Caco-2 (cell line): ENCODE measurements around the gene MICU1. TPM values are rescaled to one million over a fixed set of nuclear protein-coding genes. Genes with fewer than 3 reads are reported as not detected.
A peak's percentile ranks its signal among the peaks of the same experiment; 100 is the strongest.
"Not testable (repeated sequence)": the region's sequence is repeated elsewhere in the genome, so short reads cannot be mapped to it uniquely, and the experiment has no call there.

Experiments used
- BruUV-seq: library from RNA; stranded (reverse); fragments of 400-500 nt; replicated peaks from 2 replicates; lab custom pipeline; 2021; lab: Mats Ljungman, UMichigan
- CTCF ChIA-PET: fragments of 300-600 bp; sonication (Branson Sonifier 250); formaldehyde crosslinking; loops from one replicate; lab custom pipeline; 2022; ENCODE audit warnings: antibody characterized with exemption; lab: Charles Lee
- POLR2A ChIA-PET: fragments of 300-600 bp; sonication (Branson Sonifier 250); formaldehyde crosslinking; loops from one replicate; lab custom pipeline; 2022; ENCODE audit warnings: antibody characterized with exemption; lab: Charles Lee
- DNase-seq, 2 experiments: peaks; one replicate each; pipeline versions ENCODE4 v3.0.0 to v3.0.0-alpha.2; 2020 to 2022
- H3K27me3 ChIP-seq: replicated peaks from 2 replicates; pipeline ENCODE4 v1.6.0; 2011; ENCODE audit warnings: low read length; ENCODE audit not compliant: control insufficient read depth, insufficient read depth
- H3K36me3 ChIP-seq: 2 replicates; pipeline ENCODE4 v1.5.1; 2011; ENCODE audit warnings: low read length; ENCODE audit not compliant: control insufficient read depth, insufficient read depth
- H3K4me1 ChIP-seq: fragments of 250-450 bp; sonication (Bioruptor Pico); 2 replicates; pipeline ENCODE4 v1.5.1; 2020; ENCODE audit warnings: mild to moderate bottlenecking
- H3K4me3 ChIP-seq: 2 replicates; pipeline ENCODE4 v1.5.1; 2011; ENCODE audit warnings: low read depth, mild to moderate bottlenecking, control low read depth, low read length
- H3K9me3 ChIP-seq: fragments of 250-450 bp; sonication (Bioruptor Pico); 2 replicates; pipeline ENCODE4 v1.5.1; 2020; ENCODE audit warnings: mild to moderate bottlenecking, moderate library complexity
- H3K27ac Mint-ChIP-seq: one replicate; pipeline ENCODE4 v1.8.0; 2022; ENCODE audit warnings: mixed read lengths; ENCODE audit not compliant: unreplicated experiment
- H3K27me3 Mint-ChIP-seq: one replicate; pipeline ENCODE4 v1.8.0; 2022; ENCODE audit warnings: mixed read lengths; ENCODE audit not compliant: insufficient read depth, unreplicated experiment
- H3K36me3 Mint-ChIP-seq: one replicate; pipeline ENCODE4 v1.8.0; 2022; ENCODE audit warnings: mild to moderate bottlenecking, mixed read lengths; ENCODE audit not compliant: insufficient read depth, unreplicated experiment
- H3K4me1 Mint-ChIP-seq: one replicate; pipeline ENCODE4 v1.8.0; 2022; ENCODE audit warnings: low read depth, mixed read lengths; ENCODE audit not compliant: unreplicated experiment
- H3K4me3 Mint-ChIP-seq: one replicate; pipeline ENCODE4 v1.8.0; 2022; ENCODE audit warnings: mild to moderate bottlenecking, moderate library complexity, mixed read lengths; ENCODE audit not compliant: unreplicated experiment
- H3K9me3 Mint-ChIP-seq: one replicate; pipeline ENCODE4 v1.8.0; 2022; ENCODE audit warnings: mixed read lengths; ENCODE audit not compliant: unreplicated experiment
- CTCF ChIP-seq, 2 experiments: fragments of 200-600 bp in 1 of 2; IDR thresholded peaks; 1 replicate in 1 of 2; 2 replicates in 1 of 2; pipeline versions ENCODE4 v1.5.1 to v1.8.0; 2011 to 2022; ENCODE audit warnings: antibody characterized with exemption in 1 of 2, control low read depth in 1 of 2, inconsistent platforms in 1 of 2, low read depth in 1 of 2, low read length in 1 of 2, mild to moderate bottlenecking in 1 of 2, moderate library complexity in 1 of 2; ENCODE audit not compliant: insufficient read depth in 1 of 2, severe bottlenecking in 1 of 2, unreplicated experiment in 1 of 2
- intact Hi-C: fragments of 100-400 bp; cut with micrococcal nuclease; formaldehyde crosslinking; loops from one replicate; pipeline ENCODE4 v1.10.0; 2022; ENCODE audit not compliant: unreplicated experiment
- total RNA-seq: library from RNA; stranded (reverse); gene quantifications from 2 replicates; pipeline ENCODE4 v1.2.3, GENCODE V29; 2022

Gene MICU1
- total RNA-seq, 1 experiment from 2014 or later: 83.2 TPM

DNA sequence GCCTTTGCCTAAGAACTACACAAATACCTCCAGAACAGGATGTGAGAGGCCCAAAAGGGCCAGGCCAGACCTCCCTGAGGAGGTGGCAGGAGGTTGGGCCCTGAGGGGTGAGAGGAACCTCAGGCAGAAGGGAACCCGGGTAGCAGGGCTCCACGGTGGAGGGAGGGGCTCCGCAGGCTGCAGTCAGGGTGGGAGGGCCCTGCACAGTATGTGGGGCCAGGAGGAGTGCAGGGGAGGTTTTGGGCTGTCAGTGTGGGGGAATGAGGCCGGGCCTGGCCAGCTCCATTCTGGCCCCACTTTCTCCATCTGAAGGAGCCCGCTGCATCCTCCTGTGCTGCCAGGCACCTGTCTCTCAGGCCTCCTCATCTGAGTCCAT, 297.1 kb downstream of the MICU1 start:
- Mint-ChIP-seq H3K4me1 (peaks cover 14% of the 10 kb centered on the region), H3K36me3 (peaks cover 27% of the 10 kb centered on the region), H3K4me3 (no peak overlapping the region), H3K27me3 (no peaks in the 10 kb centered on the region), H3K27ac (no peak overlapping the region), H3K9me3 (no peaks in the 10 kb centered on the region)
- no TSS peak for BruUV-seq
- no peak for DNase-seq
- Histone ChIP-seq H3K9me3 (no peaks in the 10 kb centered on the region), H3K4me3 (no peak overlapping the region), H3K36me3 (no peaks in the 10 kb centered on the region), H3K27me3 (no peaks in the 10 kb centered on the region), H3K4me1 (0 out of 2 replicates have a peak, but pooled peaks cover 8% of the 10 kb centered on the region)
- POLR2A ChIA-PET: no interaction called here
- CTCF ChIA-PET: interaction anchor here (0.5 to 2.3 kb wide), 10 partner anchors 8 to 280 kb away, joined by 3 to 23 read pairs (median 4); no protein-coding TSS in a partner anchor
- intact Hi-C loops: loop anchor here (1.0 to 5.0 kb wide), 6 partner anchors 56 to 432 kb away; partner anchors contain the start of gene DDIT4
- TF ChIP-seq CTCF (IDR thresholded peaks at IDR 0.05; ENCODE audit: insufficient read depth in 1 of 2, low read depth in 1 of 2, low read length in 1 of 2, severe bottlenecking in 1 of 2, unreplicated experiment in 1 of 2): no peak

DNA sequence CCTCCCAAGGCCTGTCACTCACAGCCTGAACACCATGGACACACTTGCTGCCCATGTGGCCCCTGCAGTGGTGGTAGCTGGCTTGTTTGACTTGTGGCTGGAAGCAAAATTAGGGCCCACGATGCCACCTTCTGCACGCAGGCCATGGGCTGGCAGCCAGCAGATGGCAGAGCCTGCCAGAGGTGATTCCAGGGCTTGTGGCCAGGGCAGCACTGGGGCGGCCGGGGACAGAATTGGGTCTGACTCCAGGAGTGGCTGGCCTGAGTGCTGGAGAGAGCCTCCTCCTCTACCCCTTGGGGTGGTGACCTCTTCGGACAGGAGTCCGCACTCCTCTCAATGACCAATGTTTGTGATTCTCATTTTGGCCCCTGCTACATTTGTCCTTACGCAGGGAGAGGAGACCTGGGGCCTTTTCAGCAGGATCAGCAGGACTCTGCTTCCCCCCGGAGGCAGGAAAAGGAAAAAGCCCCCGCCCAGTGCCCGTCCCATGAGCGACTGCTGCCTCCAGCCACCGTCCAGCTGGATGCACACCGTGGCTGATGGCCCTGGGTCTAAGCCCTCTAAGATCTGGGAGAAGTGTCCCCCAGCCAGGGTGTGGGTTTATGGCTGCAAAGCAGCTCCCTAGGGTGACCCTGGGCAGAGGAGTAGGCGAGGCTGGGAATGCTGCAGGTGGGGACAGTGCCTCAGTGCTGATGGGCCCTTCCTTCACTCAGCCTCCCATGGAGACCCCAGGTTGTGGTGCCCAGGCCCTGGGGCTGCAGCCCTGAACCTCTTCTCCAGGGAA, 297.6 kb downstream of the MICU1 start:
- POLR2A ChIA-PET: interaction anchor here (0.6 kb wide), 1 partner anchor 96 kb away, joined by 4 read pairs; no protein-coding TSS in a partner anchor
- Histone ChIP-seq H3K9me3 (no peaks in the 10 kb centered on the region), H3K27me3 (no peaks in the 10 kb centered on the region), H3K4me1 (0 out of 2 replicates have a peak, but pooled peaks cover 8% of the 10 kb centered on the region), H3K36me3 (no peaks in the 10 kb centered on the region), H3K4me3 (no peak overlapping the region)
- Mint-ChIP-seq H3K27me3 (no peaks in the 10 kb centered on the region), H3K4me1 (peaks cover 17% of the 10 kb centered on the region), H3K27ac (peak overlapping the region; percentile 63), H3K9me3 (no peaks in the 10 kb centered on the region), H3K4me3 (no peak overlapping the region), H3K36me3 (peaks cover 26% of the 10 kb centered on the region)
- peak; percentile 81 to 91 for DNase-seq
- intact Hi-C loops: loop anchor here (1.0 to 5.0 kb wide), 6 partner anchors 55 to 431 kb away; partner anchors contain the start of gene DDIT4
- no TSS peak for BruUV-seq
- TF ChIP-seq CTCF (IDR thresholded peaks at IDR 0.05; ENCODE audit: insufficient read depth in 1 of 2, low read depth in 1 of 2, low read length in 1 of 2, severe bottlenecking in 1 of 2, unreplicated experiment in 1 of 2): peak; percentile 78 to 95
- CTCF ChIA-PET: interaction anchor here (0.5 to 2.3 kb wide), 10 partner anchors 9 to 390 kb away, joined by 3 to 23 read pairs (median 4); no protein-coding TSS in a partner anchor

- DNase-seq: peak in 1 of 2 experiments; percentile 42
- not testable (repeated sequence) for H3K4me3 ChIP-seq, H3K9me3 ChIP-seq, H3K27me3 Mint-ChIP-seq, H3K9me3 Mint-ChIP-seq, H3K36me3 ChIP-seq, H3K27ac Mint-ChIP-seq, H3K4me3 Mint-ChIP-seq, H3K27me3 ChIP-seq
- intact Hi-C loops: loop anchor here (5.0 kb wide), 2 partner anchors 280 to 430 kb away; no protein-coding TSS in a partner anchor
- POLR2A ChIA-PET: interaction anchor here (0.7 kb wide), 1 partner anchor 220 kb away, joined by 3 read pairs; no protein-coding TSS in a partner anchor
- Mint-ChIP-seq H3K4me1 (peaks cover 29% of the 10 kb centered on the region), H3K36me3 (peaks cover 26% of the 10 kb centered on the region)
- BruUV-seq: TSS peak; percentile 89
- H3K4me1 ChIP-seq: peaks cover 20% of the 10 kb centered on the region
- CTCF ChIA-PET: interaction anchor here (0.6 to 2.3 kb wide), 6 partner anchors 66 to 388 kb away, joined by 3 to 23 read pairs (median 3); no protein-coding TSS in a partner anchor
These were observed 298.9 kb downstream of the MICU1 start for GRCh38 chr10:72326665-72327603.

- intact Hi-C loops: loop anchor here (5.0 kb wide), 2 partner anchors 278 to 428 kb away; no protein-coding TSS in a partner anchor
- DNase-seq, H3K4me3 Mint-ChIP-seq, BruUV-seq, H3K27me3 ChIP-seq, H3K9me3 ChIP-seq, H3K36me3 ChIP-seq, POLR2A ChIA-PET, H3K9me3 Mint-ChIP-seq, H3K4me3 ChIP-seq, H3K27ac Mint-ChIP-seq, H3K27me3 Mint-ChIP-seq: not testable (repeated sequence)
- CTCF ChIA-PET: interaction anchor here (1.4 to 1.6 kb wide), 2 partner anchors 200 to 277 kb away, joined by 3 to 6 read pairs; no protein-coding TSS in a partner anchor
- Mint-ChIP-seq H3K4me1 (peaks cover 43% of the 10 kb centered on the region), H3K36me3 (peaks cover 27% of the 10 kb centered on the region)
- H3K4me1 ChIP-seq: peaks cover 30% of the 10 kb centered on the region
These were observed 300.4 kb downstream of the MICU1 start for GRCh38 chr10:72325243-72326175.
